GM18870 (cell line): Measurements from ENCODE around the gene NBEAL2.

Experiments used
- ATAC-seq: cut with Tn5 transposase; IDR thresholded peaks from one replicate; pipeline ENCODE4 v1.9.1; 2021; ENCODE audit warnings: moderate library complexity; ENCODE audit not compliant: unreplicated experiment

NBEAL2 gene

GRCh38 chr3:46984591-46985459 lies 5.4 kb downstream of the NBEAL2 start:
- no peak for ATAC-seq

GRCh38 chr3:46985588-46985987 lies 6.1 kb downstream of the NBEAL2 start:
- no peak for ATAC-seq

- ATAC-seq, result no peak
Observed at GRCh38 chr3:46986055-46986730, 6.7 kb downstream of the NBEAL2 start.

GRCh38 chr3:46986782-46987310 lies 7.4 kb downstream of the NBEAL2 start:
- ATAC-seq, result no peak

- ATAC-seq, result no peak
Observed at GRCh38 chr3:46987319-46987742, 7.9 kb downstream of the NBEAL2 start.

GRCh38 chr3:46987743-46988401 lies 8.4 kb downstream of the NBEAL2 start:
- ATAC-seq, result no peak

- no peak for ATAC-seq
Observed at GRCh38 chr3:46988616-46989015, 9.2 kb downstream of the NBEAL2 start.

GRCh38 chr3:46989146-46989810 lies 9.8 kb downstream of the NBEAL2 start:
- no peak for ATAC-seq

GRCh38 chr3:46990573-46991374 lies 11.3 kb downstream of the NBEAL2 start:
- peak; percentile 47 for ATAC-seq

- no peak for ATAC-seq
Observed at GRCh38 chr3:46991406-46992165, 12.1 kb downstream of the NBEAL2 start.

GRCh38 chr3:46992231-46992630 lies 12.8 kb downstream of the NBEAL2 start:
- no peak for ATAC-seq

GRCh38 chr3:46993292-46993691 lies 13.8 kb downstream of the NBEAL2 start:
- ATAC-seq, result no peak

GRCh38 chr3:46993986-46994385 lies 14.5 kb downstream of the NBEAL2 start:
- no peak for ATAC-seq

GRCh38 chr3:46994801-46995731 lies 15.6 kb downstream of the NBEAL2 start:
- no peak for ATAC-seq

- ATAC-seq, result no peak
Observed at GRCh38 chr3:46995901-46996562, 16.6 kb downstream of the NBEAL2 start.

GRCh38 chr3:46996689-46997452 lies 17.4 kb downstream of the NBEAL2 start:
- ATAC-seq, result no peak
